NCI-H446 treated with DMSO at 0.1 percent for 48 hours (cell line): Measurements from ENCODE around the gene FHIT.

Experiments
- DNase-seq: peaks from one replicate; lab custom pipeline; 2025; lab: John Stamatoyannopoulos, UW

FHIT gene

DNA sequence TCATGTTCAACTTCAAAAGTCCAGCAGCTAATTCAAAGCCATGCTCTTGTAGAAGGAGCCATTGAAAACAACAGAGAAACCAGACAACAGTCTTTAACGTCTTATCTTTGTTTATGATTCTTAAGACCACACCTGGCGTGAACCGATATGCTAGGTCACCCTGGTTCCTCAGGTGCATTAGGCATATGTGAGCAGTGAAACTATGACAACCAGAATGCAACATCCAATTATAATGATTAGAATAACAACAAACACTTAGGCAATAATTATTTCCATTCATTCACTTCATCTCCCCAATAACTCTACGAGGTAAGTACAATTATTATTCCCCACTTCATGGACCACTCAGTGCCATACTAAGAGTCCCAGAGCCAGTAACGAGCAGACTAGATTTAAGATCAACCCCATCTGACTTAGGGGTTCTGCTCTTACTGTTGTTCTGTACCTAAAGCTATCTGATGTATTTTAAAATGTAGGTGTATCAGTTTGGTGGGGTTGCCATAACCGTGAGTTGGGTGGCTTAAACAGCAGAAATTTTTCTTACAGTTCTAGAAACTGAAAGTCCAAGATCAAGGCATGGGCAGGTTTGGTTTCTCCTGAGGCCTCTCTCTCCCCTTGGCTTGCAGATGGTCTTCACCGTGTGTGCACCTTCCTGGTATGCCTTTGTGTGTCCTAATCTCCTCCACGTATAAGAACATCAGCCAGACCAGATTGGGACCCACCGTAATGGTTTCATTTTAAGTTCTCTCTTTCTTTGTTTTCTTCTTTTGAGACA is 1203.6 kb downstream of the FHIT start:
- no peak for DNase-seq

DNA sequence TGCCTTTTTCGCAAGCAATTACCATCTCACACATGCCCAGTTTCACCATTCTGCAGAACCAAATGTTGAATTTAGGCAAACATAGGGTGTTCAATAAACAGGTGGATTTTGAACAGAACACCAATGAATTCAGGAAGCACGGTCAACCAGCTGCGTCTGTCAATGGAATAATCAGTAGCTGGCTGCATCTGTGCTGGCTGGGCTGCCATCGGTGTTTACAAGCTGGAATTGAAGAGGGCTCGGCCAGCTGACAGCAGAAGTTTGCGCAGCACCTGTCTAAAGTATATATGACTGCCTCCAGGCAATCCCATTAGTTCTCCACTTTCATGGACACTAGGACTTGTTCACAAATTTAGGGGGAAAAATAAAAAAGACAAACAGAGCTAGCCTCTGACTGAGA is 1205.0 kb downstream of the FHIT start:
- no peak for DNase-seq

DNA sequence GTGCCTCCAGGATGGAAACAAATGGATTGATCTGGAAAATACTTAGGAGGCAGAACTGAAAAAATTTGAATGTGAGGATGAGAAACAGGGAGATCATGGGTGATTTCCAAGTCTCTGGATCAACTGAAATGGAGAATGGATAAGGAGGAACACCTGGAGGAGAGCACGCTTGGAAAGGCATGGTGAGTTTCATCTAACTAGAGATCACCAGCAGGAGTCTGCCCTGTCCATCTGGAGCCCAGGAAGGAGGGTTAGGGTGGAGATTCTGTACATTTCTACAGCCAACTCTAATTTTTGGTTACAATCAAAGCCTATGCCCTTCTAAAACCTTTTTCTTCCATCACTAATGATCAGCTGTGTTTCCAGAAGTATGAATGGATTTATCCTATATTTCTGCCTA is 1205.6 kb downstream of the FHIT start:
- no peak for DNase-seq

GRCh38 chr3:60036803-60037202 is 1214.4 kb downstream of the FHIT start:
- no peak for DNase-seq

DNA sequence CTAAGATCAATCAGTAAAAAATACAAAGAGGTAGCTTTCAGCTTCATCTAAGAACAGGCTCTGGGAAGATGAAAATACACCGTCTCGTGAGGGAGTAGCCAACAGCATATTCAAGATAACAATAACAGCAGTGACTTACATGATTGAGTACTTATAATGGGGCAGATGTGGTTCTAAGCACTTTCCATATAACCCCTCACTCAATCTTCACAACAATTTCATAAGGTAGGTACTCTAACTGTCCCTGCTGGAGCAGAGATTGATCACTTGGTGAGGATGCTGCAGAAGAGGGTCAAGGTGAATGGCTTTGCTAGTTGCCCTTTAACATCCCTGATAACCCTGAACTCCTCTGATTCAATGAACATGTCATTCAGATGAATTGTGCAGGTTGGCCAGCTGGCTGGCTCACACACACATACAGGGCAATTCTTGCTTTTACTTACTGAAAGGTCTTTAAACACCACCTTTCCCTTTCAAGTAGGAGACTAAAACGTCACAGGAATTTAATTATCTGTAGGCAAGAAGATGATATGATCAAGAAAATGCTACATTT is 1217.3 kb downstream of the FHIT start:
- no peak for DNase-seq

GRCh38 chr3:60030982-60031381 is 1220.3 kb downstream of the FHIT start:
- DNase-seq, result no peak

GRCh38 chr3:60028233-60028632 is 1223.0 kb downstream of the FHIT start:
- DNase-seq, result no peak

GRCh38 chr3:60027335-60027734 is 1223.9 kb downstream of the FHIT start:
- DNase-seq, result no peak

GRCh38 chr3:60025096-60026050 is 1225.9 kb downstream of the FHIT start:
- no peak for DNase-seq

GRCh38 chr3:60024400-60024799 is 1226.9 kb downstream of the FHIT start:
- DNase-seq, result no peak

GRCh38 chr3:60023189-60023588 is 1228.1 kb downstream of the FHIT start:
- DNase-seq, result no peak

GRCh38 chr3:60017631-60018030 is 1233.6 kb downstream of the FHIT start:
- DNase-seq, result no peak

DNA sequence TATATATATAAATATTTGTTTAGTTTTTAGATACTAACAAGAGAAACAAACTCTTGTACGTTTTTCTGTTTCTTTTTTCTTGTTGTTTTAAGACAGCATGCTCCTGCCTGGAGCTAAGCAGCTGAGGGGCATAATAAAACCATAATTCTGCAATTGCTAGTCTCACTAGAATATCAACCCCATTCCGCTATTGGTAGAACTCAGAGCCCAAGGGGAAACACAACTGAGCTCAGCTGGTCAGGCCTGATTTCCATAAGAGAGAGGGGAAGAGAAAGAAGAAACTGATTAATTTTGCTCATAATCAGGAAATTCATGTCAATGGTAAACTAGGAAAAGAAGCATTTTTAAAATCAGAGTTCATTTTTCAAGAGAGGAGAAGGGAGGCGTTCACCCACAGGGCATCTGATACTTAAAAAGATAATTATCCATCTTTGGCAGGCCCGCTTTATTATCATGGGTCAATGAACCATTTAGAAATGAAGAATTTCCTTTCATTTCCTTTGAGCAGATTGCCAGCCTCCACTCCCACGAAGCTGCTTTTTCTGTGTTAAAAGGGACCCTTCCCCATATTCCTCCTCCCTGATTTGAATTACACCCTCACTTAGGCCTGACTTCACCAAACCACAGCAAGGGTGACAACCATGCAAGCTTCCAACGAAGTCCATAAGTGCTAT is 1236.1 kb downstream of the FHIT start:
- DNase-seq, result no peak

DNA sequence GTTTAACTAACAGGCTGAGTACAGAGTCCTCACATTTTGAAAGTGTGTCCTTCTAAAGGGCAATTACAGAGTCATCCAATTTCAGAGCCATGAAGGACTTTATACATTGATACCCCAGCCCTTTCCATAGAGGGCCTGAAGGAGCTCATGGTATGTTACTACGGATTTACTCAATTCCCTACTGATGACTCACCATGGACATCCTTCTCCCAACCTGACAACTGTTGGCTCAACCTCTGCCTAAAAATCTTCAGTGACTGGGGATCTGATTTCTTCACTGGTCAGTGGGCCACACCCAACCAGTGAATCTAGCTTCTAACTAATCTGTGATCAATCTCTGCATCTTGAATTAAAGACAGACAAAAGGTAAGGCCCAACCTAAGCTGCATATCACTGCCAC is 1238.0 kb downstream of the FHIT start:
- no peak for DNase-seq

GRCh38 chr3:60011218-60011617 is 1240.0 kb downstream of the FHIT start:
- no peak for DNase-seq

DNA sequence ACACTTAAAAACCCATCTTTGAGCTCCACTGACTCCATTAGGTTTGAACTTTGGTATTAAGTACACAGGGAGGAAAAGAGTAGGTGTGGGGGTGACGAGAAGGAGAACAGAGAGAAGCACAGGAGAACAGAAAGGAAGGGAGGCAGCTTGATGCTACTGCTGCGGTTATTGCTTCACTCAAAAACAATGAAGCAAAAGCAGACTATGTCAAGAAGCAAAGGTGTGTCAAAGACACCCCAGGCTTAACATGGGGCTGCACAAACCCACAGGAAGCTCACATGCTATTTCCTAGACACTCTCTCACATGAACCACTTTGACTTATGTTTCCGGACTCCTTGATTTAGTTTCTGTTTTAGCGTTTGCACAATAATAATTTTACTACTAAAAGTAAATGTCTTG is 1240.5 kb downstream of the FHIT start:
- no peak for DNase-seq

GRCh38 chr3:60009931-60010478 is 1241.2 kb downstream of the FHIT start:
- DNase-seq, result no peak

- no peak for DNase-seq
Measured at GRCh38 chr3:60001369-60001768, 1249.9 kb downstream of the FHIT start.

DNA sequence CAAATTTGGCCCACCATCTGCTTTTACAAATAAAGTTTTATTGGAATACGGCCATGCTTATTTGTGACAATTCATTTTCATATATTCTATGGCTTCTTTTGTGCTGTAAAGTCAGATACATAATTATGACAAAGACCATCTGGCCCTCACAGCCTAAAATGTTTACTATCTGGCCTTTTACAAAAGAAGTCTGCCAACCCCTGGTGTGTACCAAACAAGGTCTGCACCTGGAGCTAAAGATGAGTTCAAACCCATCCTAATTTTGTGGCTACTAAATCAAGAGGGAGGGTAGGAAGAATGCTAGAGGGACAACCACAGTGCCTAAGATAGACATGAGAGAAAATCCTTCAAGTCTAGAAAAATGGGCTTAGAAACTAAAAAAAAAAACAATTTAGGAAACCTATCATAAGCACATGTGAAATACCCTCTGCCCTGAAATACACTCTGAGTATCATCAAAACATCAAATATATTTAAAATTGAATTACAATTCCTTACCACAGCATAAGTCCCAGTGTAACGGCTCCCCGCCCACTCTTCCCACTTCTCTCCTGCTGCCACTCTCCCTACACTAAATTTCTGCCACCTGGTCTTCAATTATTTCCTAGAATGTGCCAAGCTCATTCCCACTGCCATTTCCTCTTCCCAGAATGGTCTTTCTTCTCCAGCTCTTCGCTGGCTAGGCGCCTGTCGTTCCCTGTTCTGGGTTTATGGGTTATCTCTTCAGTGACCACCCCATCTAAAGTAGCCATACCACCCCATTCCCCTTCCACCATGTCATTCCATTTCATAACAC is 1250.7 kb downstream of the FHIT start:
- DNase-seq, result peak; percentile 32

DNA sequence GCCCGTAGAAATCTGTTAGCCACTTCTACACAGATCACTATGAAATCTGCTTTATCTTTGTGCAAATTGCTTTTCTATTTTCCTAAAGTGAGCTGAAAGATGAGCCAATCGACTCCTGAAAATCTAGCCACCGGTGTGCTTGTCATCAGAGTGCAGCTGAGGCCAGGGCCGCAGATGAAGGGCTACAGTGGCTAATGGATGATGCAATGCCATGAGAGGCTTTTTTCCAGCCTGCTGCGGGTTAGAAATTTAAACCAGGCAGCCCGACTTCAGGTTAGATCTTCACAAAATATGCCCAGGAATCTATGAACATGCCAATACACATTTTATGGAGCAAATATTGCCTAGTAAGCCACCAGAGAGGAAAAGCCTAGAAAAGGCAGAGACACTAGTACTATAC is 1253.2 kb downstream of the FHIT start:
- DNase-seq, result no peak

- DNase-seq, result no peak
Measured at GRCh38 chr3:59997583-59997982, 1253.7 kb downstream of the FHIT start.
